ENCODE measurements around the gene DLG2.
"Not testable (repeated sequence)": the region's sequence is repeated elsewhere in the genome, so short reads cannot be mapped to it uniquely, and the experiment has no call there.

The DLG2 gene

DNA sequence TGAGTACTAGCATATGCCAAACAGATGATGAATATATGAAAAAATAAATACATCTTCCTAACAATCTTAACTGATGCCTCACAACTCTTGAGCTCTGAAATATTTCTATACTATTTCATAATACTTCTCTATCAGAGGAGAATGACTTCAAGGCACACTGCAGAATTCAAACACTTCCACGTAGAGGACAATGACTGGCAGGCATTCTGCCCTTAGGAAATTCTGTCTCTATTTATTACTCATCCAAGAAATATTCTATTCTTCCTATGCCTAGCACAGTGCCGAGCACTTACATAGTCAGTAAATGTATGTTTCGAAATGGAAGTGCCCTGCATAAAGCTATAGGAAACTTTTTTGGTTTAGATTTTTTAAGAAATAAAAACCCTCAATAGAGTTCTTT, 809.1 kb downstream of the DLG2 start:
- DNase-seq, result peak; percentile 64

DNA sequence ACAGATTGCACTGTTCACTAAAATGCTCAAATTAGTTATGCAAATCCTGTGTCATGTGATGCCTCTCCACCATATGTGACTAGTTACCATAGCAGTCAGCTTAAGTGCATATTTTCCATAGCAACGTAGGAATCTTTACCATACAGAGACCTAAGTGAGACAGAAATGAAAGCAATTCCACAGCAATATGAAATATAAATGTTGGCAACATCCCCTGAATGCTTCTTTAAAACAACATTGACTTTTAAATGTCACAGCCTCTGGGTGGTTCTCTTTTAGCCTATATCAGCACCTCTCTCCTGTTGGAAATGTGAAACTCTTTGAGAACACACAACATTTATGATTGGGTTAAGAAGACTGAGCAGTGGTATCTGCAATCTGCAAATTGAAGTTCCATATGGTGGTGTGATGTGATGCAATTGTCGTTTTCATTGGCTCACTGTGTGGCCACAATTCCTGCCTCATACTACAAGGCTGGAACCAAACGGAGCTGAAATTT, 814.6 kb downstream of the DLG2 start:
- DNase-seq, result peak; percentile 78

DNA sequence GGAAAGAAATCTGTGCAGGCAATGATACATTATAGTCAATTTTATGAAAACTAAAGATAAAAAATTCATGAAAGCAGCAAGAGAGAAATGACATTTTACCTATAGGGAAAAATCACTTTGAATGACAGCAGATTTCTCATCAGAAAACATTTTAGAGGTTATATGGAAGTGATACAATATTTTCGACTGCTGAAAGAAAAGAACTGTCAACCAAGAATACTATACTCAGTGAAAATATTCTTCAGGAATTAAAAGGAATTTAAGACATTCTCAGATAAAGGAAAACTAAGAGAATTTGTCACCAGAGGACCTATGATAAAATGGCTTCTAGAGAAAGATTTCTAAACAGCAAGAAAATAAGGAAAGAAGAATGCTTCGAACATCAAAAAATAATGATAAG, 820.8 kb downstream of the DLG2 start:
- DNase-seq, result no peak

DNA sequence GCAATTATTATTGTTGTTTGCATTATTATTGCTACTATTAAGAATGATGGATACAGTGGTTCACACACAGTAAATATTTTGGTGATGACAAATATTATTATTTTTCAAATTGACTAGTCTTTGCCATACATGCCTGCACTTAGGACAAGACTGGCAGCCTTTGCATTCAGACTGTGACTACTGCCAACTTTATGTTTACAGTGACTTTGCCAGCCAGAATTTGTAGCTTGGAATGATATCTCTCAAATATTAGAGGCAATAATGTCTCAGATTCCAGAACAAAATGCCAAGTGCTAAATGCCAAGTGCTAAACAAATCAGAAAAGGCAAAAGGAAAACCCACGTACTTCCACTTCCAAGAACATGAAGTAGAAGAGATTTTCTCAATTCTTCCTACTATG, 823.1 kb downstream of the DLG2 start:
- DNase-seq, result no peak

DNA sequence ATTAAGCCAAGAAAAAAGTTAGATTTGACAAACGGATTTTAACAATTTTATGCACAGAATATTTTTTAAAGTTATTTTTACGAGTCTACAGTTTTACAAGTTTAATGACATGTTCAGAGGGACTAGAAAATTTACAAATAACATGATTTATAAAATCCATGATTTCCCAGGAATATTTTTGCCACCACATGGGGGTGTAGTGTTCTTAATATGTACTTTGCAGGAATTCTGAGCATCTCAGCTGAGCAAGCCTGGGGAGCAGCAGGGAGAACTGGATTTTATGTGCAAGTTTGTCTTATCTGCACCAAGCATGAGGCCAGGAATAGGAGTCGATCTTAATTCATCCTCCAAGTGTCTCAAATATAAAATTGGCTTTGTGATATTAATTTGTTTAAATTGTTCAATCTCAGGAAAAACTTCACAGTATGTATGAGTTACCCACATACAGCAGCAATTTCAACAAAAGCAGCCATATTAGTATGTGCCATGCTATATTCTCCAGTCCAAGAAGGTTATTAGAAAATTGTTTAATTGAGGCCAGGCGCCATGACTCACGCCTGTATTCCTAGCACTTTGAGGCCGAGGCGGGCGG, 826.3 kb downstream of the DLG2 start:
- peak; percentile 58 for DNase-seq

DNA sequence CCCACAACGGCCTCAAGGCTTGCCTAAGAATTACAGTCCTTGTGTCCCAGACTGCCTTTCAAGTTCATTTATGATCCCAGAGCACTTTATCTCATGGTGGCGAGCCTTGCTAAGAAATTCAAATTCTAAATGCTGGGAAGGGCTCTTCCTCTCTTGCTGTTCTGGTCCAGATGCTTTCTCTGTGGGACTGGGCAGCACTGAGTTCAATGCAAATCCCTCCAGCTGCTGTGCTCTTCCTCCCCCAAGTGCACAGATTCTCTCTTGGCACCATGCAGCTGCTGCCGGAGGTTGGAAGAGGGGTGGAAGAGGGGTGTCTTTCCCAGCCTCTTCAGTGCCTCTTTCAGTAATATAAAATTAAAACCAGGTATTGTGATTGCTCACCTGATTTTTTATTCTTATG, 828.0 kb downstream of the DLG2 start:
- DNase-seq, result no peak

DNA sequence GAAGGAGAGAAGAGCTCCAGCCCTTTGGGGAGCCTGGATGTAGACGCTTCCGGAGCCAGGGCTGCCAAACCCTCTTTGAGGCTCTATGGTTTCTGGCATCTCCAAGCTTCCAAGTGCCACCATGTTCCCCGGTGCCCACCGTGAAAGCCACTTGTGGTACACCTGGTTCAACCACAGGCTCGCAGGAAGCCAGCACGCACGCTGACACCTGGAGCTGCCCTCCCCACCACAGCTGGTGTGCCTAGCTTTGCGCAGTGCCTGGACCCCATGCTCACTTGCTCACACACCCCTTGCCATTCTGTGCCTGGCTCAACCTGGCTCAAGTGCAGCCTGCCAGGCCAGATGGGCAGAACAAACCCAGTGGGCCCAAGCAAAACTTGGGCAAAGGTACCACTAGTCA, 831.4 kb downstream of the DLG2 start:
- no peak for DNase-seq

DNA sequence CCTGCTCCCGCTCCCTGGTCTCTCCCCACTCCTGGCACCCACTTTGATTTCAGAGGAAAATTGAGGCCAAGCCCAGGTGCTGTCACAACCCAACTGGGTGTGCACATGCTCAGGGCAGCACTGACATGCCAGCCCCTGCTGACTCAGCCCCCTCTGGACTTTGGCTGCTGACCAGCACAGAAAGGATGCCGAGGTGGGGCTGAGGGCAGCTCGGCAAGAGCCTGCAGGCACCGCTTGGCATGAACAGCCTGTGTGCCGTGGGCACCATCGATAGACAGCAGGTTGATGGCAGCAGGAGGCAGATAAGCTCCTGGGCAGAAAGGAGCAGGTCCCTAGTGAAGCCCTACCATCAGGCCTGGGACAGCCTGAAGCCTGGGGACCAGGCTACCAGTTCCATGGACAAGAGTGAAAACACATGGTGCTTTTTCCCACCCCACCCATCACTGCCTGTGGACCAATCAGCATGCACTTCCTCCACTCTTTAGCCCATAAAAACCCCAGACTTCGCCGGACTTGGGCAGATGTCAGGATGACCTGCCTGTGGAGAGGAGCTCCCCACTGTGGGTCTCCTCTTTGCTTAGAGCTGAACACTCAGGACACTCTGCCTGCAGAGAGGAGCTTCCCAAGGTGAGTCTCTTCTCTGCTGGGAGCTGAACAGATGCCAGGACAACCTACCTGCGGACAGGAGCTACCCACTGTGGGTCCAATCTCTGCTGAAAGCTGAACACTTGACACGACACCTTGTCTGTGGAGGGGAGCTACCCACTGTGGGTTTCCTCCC, 832.3 kb downstream of the DLG2 start:
- no peak for DNase-seq

DNA sequence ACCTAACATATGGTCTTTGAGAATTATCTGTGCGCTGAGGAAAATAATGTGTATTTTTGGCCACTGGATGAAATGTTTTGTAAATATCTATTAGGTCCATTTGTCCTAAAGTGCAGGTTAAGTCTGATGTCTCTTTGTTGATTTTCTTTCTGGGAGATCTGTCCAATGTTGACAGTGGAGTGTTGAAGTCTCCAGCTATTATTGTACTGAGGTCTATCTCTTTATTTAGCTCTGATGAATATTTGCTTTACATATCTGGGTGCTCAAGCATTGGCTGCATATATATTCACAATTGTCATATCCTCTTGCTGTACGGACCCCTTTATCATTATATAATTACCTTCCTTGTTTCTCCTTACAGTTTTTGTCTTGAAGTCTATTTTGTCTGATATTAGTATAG, 833.8 kb downstream of the DLG2 start:
- DNase-seq, result no peak

DNA sequence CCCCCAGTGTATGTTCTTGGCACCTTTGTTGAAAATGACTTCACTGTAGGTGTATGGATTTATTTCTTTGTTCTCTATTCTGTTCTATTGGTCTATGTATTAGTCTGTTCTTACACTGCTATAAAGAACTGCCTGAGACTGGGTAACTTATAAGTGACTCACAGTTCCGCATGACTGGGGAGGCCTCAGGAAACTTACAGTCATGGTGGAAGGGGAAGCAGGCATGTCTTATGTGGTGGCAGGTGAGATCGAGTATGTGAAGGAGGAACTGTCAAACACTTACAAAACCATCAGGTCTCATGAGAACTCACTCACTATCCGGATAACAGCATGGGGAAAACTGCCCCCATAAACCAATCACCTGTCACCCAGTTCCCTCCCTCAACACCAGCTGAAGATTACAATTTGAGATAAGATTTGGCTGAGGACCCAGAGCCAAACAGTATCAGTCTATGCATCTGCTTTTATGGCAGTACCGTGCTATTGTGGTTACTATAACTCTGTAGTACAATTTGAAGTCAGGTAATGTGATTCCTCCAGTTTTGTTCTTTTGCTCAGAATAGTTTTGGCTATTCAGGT, 836.2 kb downstream of the DLG2 start:
- no peak for DNase-seq

DNA sequence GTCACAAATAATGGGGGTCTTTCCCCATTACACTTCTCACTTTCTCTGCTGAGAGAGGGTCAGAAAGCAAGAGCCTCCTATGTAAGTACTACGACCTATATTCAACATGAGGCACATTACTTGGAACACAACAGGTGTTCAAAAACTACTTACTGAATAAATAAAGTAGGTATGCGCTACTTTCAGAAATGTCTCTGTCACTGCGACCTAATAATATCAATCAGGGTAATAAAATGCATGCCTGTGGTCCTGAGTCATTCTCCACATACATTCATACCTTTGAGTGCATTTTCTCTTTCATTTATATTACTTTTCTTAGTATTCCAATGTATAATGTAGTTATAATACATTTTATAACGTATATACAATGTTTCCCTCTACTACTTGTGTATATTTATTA, 838.9 kb downstream of the DLG2 start:
- no peak for DNase-seq

DNA sequence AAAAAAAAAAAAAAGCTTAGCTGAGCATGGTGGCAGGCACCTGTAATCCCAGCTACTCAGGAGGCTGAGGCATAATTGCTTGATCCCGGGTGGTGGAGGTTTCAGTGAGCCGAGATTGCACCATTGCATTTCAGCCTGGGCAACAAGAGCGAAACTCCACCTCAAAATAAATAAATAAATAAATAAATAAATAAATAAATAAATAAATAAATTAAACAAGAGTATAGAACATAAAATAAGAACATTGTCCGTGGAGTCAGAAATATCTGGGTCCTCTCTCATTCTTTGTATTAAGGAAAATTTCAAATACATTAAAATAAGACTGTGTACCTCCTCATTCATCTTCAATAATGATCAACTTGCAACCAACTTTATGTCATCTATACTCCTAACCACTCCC, 843.0 kb downstream of the DLG2 start:
- not testable (repeated sequence) for DNase-seq

DNA sequence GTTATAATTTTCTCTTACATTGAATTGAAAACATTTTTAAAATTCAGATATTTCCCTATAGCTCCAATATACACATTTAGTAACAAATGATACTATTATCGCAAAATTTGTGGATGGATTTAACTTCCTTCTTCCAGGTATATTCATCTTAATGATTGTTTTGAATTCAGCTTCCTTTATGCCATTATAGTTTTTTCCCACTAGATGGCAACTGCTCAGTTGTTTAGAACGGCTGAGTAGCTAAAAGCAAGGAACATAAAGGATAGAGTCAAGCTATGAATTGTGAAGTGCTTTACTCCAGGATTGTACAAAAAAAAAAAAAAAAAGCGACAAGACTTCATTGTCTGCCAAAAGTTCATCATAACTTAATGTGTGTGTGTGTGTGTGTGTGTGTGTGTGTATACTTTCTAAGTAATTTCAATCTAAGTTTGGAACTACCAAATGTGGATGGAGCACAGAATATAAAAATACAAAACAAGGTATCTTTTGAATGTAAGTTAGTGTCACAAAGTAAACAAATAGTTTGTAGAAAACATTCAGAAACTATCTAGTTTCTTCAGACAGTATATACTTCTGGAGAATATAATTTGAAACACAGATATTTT, 846.4 kb downstream of the DLG2 start:
- DNase-seq, result peak; percentile 30

DNA sequence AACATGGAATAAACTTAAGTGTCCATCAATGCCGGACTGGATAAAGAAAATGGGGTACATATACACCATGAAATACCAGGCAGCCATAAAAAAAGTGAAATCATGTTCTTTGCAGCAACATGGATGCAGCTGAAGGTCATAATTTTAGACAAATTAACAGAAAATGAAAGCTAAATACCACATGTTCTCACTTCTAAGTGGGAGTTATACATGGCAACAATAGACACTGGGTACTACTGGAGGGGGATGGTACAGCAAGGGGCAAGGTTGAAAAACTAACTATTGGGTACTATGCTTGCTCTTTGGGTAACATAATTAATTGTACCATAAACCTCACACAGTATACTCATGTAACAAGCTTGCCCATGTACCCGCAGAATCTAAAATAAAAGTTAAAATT, 851.6 kb downstream of the DLG2 start:
- DNase-seq, result no peak

DNA sequence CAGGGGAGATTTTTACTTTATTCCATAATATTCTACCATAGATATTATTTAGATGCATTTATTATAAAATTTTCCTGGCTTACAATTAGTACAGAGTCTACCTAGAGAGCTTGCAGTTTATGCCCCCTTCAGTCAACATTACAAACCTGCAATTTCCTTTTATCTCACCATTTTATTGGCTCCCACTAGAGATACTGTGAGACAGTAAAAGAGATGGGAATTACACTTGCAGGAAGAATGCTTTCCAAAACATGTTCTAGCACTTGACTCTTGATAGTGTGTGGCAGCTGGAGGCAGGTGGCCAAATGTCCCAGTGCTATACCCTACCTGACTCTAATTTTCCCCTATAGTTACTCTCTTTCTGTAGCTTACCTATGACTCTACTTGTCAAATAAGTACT, 863.2 kb downstream of the DLG2 start:
- DNase-seq, result no peak

DNA sequence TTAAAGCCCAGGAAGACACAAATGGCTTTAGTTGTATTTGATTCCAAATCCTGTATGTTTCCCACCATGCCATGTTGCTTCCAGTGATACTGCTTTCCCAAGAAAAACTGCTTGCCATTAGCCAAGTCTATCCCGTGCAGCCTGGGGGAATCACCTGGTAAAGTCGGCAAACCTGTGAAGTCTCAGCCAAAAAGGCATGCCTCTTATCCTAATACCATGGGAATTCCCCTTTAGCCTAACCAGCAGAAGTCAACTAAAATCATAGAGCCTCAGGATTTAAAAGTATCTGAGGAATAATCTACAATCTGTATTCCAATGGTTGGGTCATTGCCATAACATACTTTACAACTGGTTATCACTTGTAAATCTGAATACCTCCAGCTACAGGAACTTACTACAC, 869.4 kb downstream of the DLG2 start:
- DNase-seq, result no peak

DNA sequence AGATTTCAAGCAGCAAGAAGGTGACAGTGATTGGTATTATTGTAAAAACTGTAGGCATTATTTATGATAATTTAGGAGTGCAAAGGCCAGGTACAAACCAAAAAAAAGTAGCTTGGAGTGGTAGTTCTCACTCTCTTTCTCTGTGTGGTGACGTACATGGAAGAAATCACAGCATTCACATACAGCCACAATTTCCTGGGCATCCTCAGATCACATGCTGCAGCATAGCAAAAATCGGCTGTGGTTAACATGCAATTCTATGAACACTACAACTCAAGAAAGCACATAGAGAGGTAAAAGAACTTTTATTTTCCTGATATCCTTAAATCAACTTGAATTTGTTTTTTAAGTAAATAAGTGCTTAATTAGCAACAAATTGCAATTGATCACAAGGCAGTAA, 875.8 kb downstream of the DLG2 start:
- DNase-seq, result no peak

DNA sequence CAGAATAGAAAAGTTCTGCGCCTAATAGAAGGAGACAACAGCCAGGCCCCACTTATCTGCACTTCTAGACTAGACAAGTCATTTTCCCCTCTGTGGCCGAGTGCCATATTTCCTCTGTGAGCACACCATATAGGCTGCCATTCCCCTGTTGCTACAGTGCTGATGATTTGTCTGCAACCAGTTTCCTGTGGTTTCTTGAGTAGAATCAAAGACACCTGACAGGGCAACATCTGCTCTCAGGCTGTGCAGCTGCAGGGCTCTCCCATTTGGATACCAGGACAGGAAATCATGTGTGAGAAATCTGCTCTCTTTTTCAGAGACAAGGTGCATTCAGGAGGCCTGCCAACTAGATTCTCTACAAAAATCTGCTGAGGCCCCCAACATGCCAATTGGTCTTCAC, 879.3 kb downstream of the DLG2 start:
- DNase-seq, result no peak

DNA sequence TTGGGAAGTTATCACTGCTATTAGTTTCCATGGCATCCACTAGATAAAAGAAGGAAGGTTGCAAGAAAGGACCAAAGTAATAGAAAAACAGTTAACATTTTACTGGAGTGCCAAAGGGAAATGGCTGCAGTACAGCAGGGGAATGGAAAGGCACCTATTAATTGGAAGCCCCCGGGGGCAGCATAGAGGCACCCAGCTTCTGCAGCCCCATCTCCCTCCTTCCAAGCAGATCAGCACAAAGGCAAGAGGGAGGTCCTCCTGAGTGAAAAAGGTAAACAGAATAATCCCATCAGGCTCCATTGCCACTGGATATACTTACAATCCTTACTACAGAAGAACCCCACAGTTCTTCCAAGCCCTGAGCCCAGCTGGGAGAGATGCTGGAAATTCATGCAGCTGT, 887.1 kb downstream of the DLG2 start:
- DNase-seq, result no peak

DNA sequence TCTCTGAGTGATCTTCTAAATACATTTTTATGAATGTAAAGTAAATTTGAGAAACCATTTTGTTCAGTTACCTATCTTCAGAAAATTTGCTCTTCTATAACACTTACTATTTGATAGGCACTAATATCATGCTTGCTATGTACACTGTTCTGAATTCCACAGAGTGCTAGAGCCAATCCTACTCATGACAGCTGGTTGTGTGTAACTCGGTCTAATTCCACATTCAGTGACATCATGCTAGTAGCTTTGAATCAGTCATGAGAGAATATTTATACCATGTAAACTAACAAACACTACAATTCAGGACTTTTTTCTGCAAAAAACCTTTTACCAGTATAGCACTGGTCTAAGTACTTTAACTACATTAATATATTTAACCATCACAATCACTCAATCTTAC, 902.9 kb downstream of the DLG2 start:
- DNase-seq, result no peak

DNA sequence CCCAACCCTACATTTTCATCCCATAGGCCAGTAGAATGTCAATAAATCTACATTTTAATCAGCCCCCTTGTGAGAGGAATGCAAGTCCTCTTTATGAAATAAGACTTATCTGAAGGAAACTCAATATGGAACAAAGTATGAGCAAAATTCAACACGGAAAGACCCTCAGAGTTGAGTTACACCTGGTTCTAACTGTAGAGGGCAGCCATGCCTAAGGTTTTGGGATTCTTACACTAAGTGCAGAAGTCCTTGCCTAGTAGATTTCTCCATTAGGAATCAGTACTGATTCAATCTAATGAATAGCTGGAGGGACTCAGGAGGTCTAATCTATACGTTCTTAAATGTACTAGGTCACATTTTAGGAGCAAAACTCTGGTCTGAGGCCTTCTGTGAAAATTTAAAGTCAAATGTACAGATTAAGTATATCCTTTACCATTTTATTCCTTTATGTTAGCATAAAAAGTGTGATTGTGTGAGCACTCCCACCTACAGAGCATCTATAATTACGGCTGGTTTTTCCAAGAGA, 904.5 kb downstream of the DLG2 start:
- no peak for DNase-seq

DNA sequence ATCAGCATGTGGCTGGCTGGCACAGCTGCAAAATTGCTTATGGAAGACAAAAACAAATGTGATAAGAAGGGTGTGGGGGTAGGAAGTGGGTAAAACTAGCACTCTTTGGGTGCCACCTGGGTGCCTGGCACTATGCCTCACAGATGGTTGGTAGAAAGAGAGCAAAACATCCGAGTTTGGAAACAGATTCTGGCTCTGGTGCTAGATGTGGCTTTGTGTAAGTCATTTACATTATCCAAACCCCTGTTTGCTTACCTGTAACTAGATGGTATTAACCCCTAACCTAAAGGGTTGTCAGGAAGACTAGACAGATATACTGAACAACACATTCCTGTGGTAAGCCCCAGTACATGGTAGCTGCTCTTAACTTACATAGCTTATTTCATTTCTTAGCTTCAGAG, 905.6 kb downstream of the DLG2 start:
- DNase-seq, result no peak

DNA sequence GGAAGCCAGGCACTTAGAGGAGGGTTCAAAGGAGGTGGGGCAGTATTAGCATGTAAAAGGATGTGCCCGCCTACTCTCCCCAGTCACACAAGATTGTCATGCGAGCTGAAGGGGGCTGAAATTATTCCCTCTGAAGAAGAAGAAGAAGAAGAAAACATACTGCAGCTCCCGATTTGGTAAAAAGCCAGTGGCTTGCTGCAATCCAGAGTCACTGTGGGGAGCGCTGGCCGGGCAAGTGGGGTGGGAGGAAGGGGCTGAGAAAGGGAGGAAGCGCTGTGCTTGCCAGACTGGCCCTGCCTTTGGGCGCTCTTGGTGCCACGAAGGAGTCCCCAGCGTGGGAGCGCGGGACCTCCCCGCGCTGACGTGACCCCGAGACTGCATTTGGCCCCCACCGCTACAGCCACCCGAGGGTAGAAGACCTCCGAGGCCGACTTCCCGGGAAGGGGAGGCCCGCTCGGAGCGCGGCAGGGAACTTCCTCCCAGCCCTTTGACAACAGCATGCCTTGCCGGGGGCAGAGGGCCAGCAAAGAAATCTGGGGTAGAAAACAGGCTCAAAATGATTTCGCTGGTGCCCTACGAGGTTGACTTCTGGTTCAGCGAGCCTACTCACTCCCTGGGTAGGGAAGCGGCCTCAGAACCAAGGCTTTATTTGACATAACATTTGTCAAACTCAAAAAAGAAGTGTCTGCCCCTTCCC, 906.3 kb downstream of the DLG2 start:
- peak; percentile 22 for DNase-seq

Measured in fibroblast of skin of right biceps (primary cell).